Tibial nerve (tissue), 4 donors: Measurements from ENCODE around the gene FBLN1. TPM values are rescaled to one million over a fixed set of nuclear protein-coding genes. Genes with fewer than 3 reads are reported as not detected.

Source experiments
- DNase-seq, 2 donors: peaks; one replicate each; pipeline ENCODE4 v3.0.0-alpha.2; 2019; ENCODE audit warnings: low spot score in 2 of 2
- H3K27ac ChIP-seq, 4 donors: fragments of 200-600 bp; sonication (generic) in 3 of 4; one replicate each; pipeline ENCODE4 v1.5.1; 2017 to 2019; ENCODE audit warnings: mild to moderate bottlenecking in 1 of 4
- H3K27me3 ChIP-seq, 2 donors: fragments of 200-600 bp; sonication (generic) in 1 of 2; one replicate each; pipeline versions ENCODE4 v1.5.1 to v1.6.0; 2017 to 2019
- H3K36me3 ChIP-seq, 3 donors: fragments of 200-600 bp; sonication (generic); one replicate each; pipeline ENCODE4 v1.5.1; 2018 to 2019
- H3K4me1 ChIP-seq, 4 donors: fragments of 200-600 bp; sonication (generic) in 3 of 4; one replicate each; pipeline ENCODE4 v1.5.1; 2017 to 2019
- H3K4me3 ChIP-seq, 4 donors: fragments of 200-600 bp; sonication (generic) in 3 of 4; one replicate each; pipeline ENCODE4 v1.5.1; 2017 to 2019; ENCODE audit warnings: mild to moderate bottlenecking in 1 of 4, moderate library complexity in 1 of 4
- H3K9me3 ChIP-seq, 4 donors: fragments of 200-600 bp; sonication (generic) in 3 of 4; one replicate each; pipeline ENCODE4 v1.5.1; 2017 to 2019
- CTCF ChIP-seq, 5 experiments: fragments of 200-600 bp in 3 of 5; fragments of 450-650 bp in 2 of 5; sonication (generic) in 3 of 5; IDR thresholded peaks; one replicate each; pipeline ENCODE4 v1.5.1; 2016 to 2019; ENCODE audit warnings: antibody characterized with exemption in 5 of 5, mild to moderate bottlenecking in 3 of 5, moderate library complexity in 2 of 5
- EP300 ChIP-seq, 2 donors: sonication (generic); formaldehyde crosslinking; IDR thresholded peaks; one replicate each; pipeline ENCODE4 v1.6.1; 2017; ENCODE audit warnings: antibody characterized with exemption in 2 of 2, mild to moderate bottlenecking in 1 of 2
- POLR2A ChIP-seq, 2 donors: fragments of 450-650 bp; IDR thresholded peaks; one replicate each; pipeline ENCODE4 v1.6.1; 2017; ENCODE audit warnings: antibody characterized with exemption in 2 of 2, mild to moderate bottlenecking in 2 of 2, moderate library complexity in 2 of 2
- WGBS, 2 donors: methylation state at CpG; one replicate each; pipeline ENCODE4 v1.1.5; 2018; 5-methylcytosine and 5-hydroxymethylcytosine counted together
- total RNA-seq, 4 donors: library from RNA; depleted of rRNA; stranded (reverse); fragments of >200 nt; gene quantifications; one replicate each; pipeline ENCODE4 v1.1.0, GENCODE V29; 2016

Gene FBLN1
- total RNA-seq, 4 donors from 2014 or later: 172 to 1,145 (median 351) TPM

- no peak for DNase-seq
- Histone ChIP-seq H3K4me3 (no peak overlapping the region), H3K36me3 (no peaks in the 10 kb centered on the region), H3K9me3 (no peaks in the 10 kb centered on the region), H3K4me1 (peaks cover 0 to 34% (median 0%) of the 10 kb centered on the region in 4 donors), H3K27me3 (no peaks in the 10 kb centered on the region), H3K27ac (no peak overlapping the region)
- no peak for TF ChIP-seq EP300 (IDR thresholded peaks at IDR 0.05)
- TF ChIP-seq CTCF (IDR thresholded peaks at IDR 0.05): no peak
- TF ChIP-seq POLR2A (IDR thresholded peaks at IDR 0.05): no peak
- WGBS, 2 donors: 69 to 90% methylated on average over 2 of the region's 2 CpGs
Measured at GRCh38 chr22:45483319-45483718, 19.4 kb upstream of the FBLN1 start.

DNA sequence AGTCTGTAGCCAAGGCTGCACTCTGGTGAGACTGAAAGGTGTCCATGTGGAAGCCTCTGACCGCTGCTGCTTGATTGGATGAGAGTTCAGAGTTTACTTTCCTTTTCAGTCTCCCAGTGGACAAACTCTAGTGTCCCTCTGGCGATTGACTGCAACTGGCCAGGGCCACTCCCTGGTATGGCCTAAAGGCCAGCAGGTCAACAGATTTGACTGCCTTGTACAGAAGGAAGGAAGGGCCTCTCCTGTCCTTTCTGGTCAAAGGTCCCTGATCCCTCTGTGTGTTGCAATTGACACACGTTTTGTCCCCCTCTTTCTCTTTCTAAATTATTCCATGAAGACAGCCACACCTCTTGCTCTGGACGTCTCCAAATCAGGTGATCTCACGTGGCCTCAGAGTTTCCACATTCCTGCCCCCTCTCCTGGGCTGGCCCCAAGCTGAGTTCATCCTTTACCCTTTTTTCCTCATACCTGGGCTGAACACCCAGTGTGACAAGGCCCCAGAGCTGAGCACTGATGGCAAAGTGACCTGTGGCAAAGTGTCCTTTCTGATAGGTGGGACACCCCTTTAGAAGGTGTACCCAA is 18.7 kb upstream of the FBLN1 start:
- Histone ChIP-seq H3K4me3 (no peak overlapping the region), H3K9me3 (no peaks in the 10 kb centered on the region), H3K36me3 (no peaks in the 10 kb centered on the region), H3K27me3 (no peaks in the 10 kb centered on the region), H3K4me1 (peaks cover 0 to 34% (median 0%) of the 10 kb centered on the region in 4 donors), H3K27ac (no peak overlapping the region)
- no peak for DNase-seq
- TF ChIP-seq EP300 (IDR thresholded peaks at IDR 0.05) (no peak), POLR2A (IDR thresholded peaks at IDR 0.05) (no peak), CTCF (IDR thresholded peaks at IDR 0.05) (no peak)
- WGBS, 2 donors: 66 to 81% methylated on average over 5 of the region's 5 CpGs

- 57 to 59% methylated on average over 4 of the region's 4 CpGs for WGBS, 2 donors
- TF ChIP-seq EP300 (IDR thresholded peaks at IDR 0.05): no peak
- TF ChIP-seq POLR2A (IDR thresholded peaks at IDR 0.05): no peak
- no peak for TF ChIP-seq CTCF (IDR thresholded peaks at IDR 0.05)
Measured at GRCh38 chr22:45484742-45485141, 17.9 kb upstream of the FBLN1 start.

DNA sequence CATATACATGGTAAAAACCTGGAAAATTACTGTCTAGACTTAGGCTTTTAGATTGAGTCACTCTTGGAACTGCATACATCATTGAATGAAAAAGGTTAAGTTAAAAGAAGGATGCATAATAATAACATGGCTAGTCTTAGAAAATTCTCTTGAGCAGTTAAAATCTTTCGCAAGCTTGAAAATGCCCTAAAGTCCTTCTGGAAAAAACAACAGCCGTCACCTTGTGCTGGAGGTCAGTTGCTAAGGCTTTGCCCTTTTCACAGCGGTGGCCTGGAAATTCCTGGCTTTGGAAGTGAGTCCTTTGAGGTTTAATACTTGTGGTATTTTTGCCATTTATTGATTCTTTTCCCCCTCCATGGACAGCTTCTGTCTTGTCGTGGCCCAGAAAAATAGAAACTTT is 17.4 kb upstream of the FBLN1 start:
- no peaks in the 10 kb centered on the region for H3K27me3 ChIP-seq
- H3K9me3 ChIP-seq: no peaks in the 10 kb centered on the region
- no peak for TF ChIP-seq POLR2A (IDR thresholded peaks at IDR 0.05)
- peak in 1 of 2 donors; percentile 74 for TF ChIP-seq EP300 (IDR thresholded peaks at IDR 0.05)
- TF ChIP-seq CTCF (IDR thresholded peaks at IDR 0.05): no peak
- peaks cover 0 to 34% (median 0%) of the 10 kb centered on the region in 4 donors for H3K4me1 ChIP-seq
- H3K27ac ChIP-seq: peak overlapping the region in 2 of 4 donors; percentile 30 to 69
- 33 to 39% methylated on average over 4 of the region's 4 CpGs for WGBS, 2 donors
- no peak overlapping the region for H3K4me3 ChIP-seq
- no peaks in the 10 kb centered on the region for H3K36me3 ChIP-seq
- DNase-seq: no peak

More at GRCh38 chr22:45484742-45485141, 17.9 kb upstream of the FBLN1 start:
- DNase-seq: no peak
- Histone ChIP-seq H3K36me3 (no peaks in the 10 kb centered on the region), H3K27ac (peak overlapping the region in 2 of 4 donors; percentile 12 to 69), H3K4me3 (no peak overlapping the region), H3K9me3 (no peaks in the 10 kb centered on the region), H3K4me1 (peaks cover 0 to 34% (median 0%) of the 10 kb centered on the region in 4 donors), H3K27me3 (no peaks in the 10 kb centered on the region)

DNA sequence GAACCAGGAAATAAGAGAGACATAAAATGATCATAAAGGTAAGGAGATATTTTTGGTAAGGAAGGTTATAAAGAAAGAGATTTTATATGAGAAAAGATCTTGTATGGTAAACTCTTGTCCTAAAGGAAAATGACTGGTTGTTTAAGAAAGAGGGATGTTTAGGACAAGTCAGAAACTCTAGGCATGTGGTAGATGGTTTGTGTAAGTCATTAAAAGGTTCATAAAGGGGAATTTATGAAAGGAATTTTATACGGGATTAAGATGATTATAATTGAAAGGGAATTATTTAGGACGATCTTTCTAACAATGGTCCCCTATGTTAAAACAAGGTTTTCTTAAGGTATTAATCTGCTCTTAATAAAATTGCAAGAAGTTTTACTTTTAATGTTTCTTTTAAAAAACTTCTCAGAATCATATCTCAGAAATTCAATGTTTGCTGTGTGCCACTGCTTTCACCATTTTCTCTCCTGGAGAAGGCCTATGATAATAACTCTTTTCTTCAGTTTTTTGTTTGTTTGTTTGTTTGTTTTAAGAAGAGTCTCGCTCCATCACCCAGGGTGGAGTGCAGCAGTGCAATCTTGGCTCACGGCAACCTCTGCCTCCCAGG is 13.8 kb upstream of the FBLN1 start:
- Histone ChIP-seq H3K9me3 (no peaks in the 10 kb centered on the region), H3K27ac (no peak overlapping the region), H3K27me3 (no peaks in the 10 kb centered on the region), H3K36me3 (no peaks in the 10 kb centered on the region), H3K4me3 (no peak overlapping the region), H3K4me1 (peaks cover 0 to 30% (median 0%) of the 10 kb centered on the region in 4 donors)
- no peak for TF ChIP-seq EP300 (IDR thresholded peaks at IDR 0.05)
- TF ChIP-seq POLR2A (IDR thresholded peaks at IDR 0.05): no peak
- TF ChIP-seq CTCF (IDR thresholded peaks at IDR 0.05): no peak
- WGBS, 2 donors: 84 to 85% methylated on average over 4 of the region's 4 CpGs
- DNase-seq: no peak
